Measurements from ENCODE around the gene LMBRD2. TPM values are rescaled to one million over a fixed set of nuclear protein-coding genes. Genes with fewer than 3 reads are reported as not detected.
A peak's percentile ranks its signal among the peaks of the same experiment; 100 is the strongest.

Gene LMBRD2
- total RNA-seq, 1 experiment from 2014 or later = 15.2 TPM

DNA sequence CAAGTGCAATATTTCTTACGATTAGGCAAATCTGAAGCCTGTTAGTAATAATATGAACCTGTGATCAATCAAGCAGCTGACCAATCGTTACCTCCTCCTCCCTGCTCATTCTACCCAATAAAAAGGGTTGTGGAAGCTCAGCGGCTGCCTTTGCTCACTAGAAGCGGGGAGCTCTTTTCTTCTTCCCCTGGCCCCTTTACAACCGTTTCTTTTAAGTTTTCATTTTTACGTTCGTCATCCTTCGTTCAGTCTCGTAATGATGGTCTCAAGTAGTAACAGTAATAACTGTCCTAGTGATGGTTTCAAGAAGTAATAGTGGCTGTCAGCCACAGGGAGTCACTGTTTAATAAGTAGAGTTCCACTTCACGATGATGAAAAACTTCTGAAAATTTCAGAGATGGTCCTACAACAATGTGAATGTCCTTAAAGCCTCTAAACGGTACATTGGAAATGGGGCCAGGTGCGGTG, 91.2 kb downstream of the LMBRD2 start:
- ChIA-PET CTCF (interaction anchor here (1.0 kb wide), 1 partner anchor 18 kb away, joined by 4 read pairs; no protein-coding TSS in a partner anchor), POLR2A (no interaction called here)
- Histone ChIP-seq H3K9me3 (no peaks in the 10 kb centered on the region), H3K4me1 (no peaks in the 10 kb centered on the region), H3K27me3 (replicated peaks; ENCODE audit: control insufficient read depth, insufficient read depth, low read length) (no peaks in the 10 kb centered on the region; the same call in 1 of the 2 replicates), H3K36me3 (ENCODE audit: control insufficient read depth, insufficient read depth, low read length) (no peaks in the 10 kb centered on the region), H3K4me3 (ENCODE audit: low read depth, low read length) (no peak overlapping the region)
- no peaks in the 10 kb centered on the region for H3K36me3 Mint-ChIP-seq (ENCODE audit: insufficient read depth, unreplicated experiment)
- TF ChIP-seq, protein P1, sequence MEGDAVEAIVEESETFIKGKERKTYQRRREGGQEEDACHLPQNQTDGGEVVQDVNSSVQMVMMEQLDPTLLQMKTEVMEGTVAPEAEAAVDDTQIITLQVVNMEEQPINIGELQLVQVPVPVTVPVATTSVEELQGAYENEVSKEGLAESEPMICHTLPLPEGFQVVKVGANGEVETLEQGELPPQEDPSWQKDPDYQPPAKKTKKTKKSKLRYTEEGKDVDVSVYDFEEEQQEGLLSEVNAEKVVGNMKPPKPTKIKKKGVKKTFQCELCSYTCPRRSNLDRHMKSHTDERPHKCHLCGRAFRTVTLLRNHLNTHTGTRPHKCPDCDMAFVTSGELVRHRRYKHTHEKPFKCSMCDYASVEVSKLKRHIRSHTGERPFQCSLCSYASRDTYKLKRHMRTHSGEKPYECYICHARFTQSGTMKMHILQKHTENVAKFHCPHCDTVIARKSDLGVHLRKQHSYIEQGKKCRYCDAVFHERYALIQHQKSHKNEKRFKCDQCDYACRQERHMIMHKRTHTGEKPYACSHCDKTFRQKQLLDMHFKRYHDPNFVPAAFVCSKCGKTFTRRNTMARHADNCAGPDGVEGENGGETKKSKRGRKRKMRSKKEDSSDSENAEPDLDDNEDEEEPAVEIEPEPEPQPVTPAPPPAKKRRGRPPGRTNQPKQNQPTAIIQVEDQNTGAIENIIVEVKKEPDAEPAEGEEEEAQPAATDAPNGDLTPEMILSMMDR (IDR thresholded peaks at IDR 0.05; ENCODE audit: insufficient read depth in 1 of 2, low read depth in 1 of 2, low read length in 1 of 2, severe bottlenecking in 1 of 2, unreplicated experiment in 1 of 2) = peak; percentile 29 to 30
- no peak overlapping the region for H3K27ac Mint-ChIP-seq (ENCODE audit: unreplicated experiment)
- H3K4me3 Mint-ChIP-seq (ENCODE audit: unreplicated experiment) = no peak overlapping the region
- H3K4me1 Mint-ChIP-seq (ENCODE audit: low read depth, unreplicated experiment) = peaks cover 9% of the 10 kb centered on the region
- no peaks in the 10 kb centered on the region for H3K9me3 Mint-ChIP-seq (ENCODE audit: unreplicated experiment)
- H3K27me3 Mint-ChIP-seq (ENCODE audit: insufficient read depth, unreplicated experiment) = peaks cover 8% of the 10 kb centered on the region
- intact Hi-C loops (cut with micrococcal nuclease; ENCODE audit: unreplicated experiment) = no loop called here
- no TSS peak for BruUV-seq (replicated peaks)
- DNase-seq = no peak

DNA sequence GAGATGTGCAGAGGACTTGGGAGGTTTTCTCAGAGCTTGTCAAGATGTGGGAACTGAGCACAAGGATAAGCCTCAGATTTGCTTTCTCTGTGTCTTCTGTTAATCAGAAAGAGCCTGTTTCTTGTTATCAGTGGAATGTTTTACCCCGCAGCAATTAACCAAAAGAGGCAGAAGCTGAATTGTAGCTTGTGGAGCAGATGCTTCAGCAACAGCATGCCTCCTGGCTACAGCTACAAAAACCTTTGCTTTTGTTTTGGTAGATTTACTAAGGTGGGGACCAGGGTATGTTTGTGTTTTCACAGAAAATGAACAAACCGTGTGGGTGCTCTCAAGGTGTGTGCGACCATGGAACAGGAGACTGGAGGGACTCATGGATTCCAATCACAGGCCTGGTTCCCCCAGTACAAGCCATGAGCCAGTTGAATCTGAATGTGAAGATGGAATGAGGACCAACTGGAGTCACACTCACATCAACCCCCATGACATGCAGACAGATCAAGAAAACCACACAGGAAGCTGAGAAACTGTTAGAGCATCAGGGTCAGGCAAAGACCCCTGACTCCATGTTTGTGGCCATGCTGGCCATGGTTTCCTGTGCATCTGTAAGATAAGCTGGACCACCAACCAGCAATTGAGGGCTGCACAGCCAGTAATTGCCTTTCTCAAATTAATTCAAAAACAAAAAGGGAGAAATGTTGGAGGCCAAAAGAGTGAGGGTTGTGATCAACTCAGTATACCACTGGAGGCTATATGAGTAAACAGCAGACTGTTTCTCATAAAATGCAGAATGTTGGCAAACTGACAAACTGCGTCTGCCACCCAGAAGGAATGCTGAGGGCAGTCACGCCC, 91.9 kb downstream of the LMBRD2 start:
- H3K27ac Mint-ChIP-seq (ENCODE audit: unreplicated experiment) = no peak overlapping the region
- TF ChIP-seq, protein P1 (IDR thresholded peaks at IDR 0.05; ENCODE audit: insufficient read depth in 1 of 2, low read depth in 1 of 2, low read length in 1 of 2, severe bottlenecking in 1 of 2, unreplicated experiment in 1 of 2) = no peak
- intact Hi-C loops (cut with micrococcal nuclease; ENCODE audit: unreplicated experiment) = no loop called here
- peaks cover 9% of the 10 kb centered on the region for H3K4me1 Mint-ChIP-seq (ENCODE audit: low read depth, unreplicated experiment)
- ChIA-PET CTCF (interaction anchor here (0.6 to 1.0 kb wide), 2 partner anchors 19 to 30 kb away, joined by 3 to 4 read pairs; no protein-coding TSS in a partner anchor), POLR2A (no interaction called here)
- BruUV-seq (replicated peaks) = no TSS peak
- DNase-seq = no peak
- H3K27me3 ChIP-seq (replicated peaks; ENCODE audit: control insufficient read depth, insufficient read depth, low read length) = no peaks in the 10 kb centered on the region; the same call in 1 of the 2 replicates
- H3K27me3 Mint-ChIP-seq (ENCODE audit: insufficient read depth, unreplicated experiment) = peaks cover 9% of the 10 kb centered on the region
- no peaks in the 10 kb centered on the region for H3K9me3 Mint-ChIP-seq (ENCODE audit: unreplicated experiment)
- no peak overlapping the region for H3K4me3 Mint-ChIP-seq (ENCODE audit: unreplicated experiment)
- no peak overlapping the region for H3K4me3 ChIP-seq (ENCODE audit: low read depth, low read length)
- H3K9me3 ChIP-seq = no peaks in the 10 kb centered on the region
- H3K36me3 Mint-ChIP-seq (ENCODE audit: insufficient read depth, unreplicated experiment) = no peaks in the 10 kb centered on the region
- H3K4me1 ChIP-seq = no peaks in the 10 kb centered on the region
- H3K36me3 ChIP-seq (ENCODE audit: control insufficient read depth, insufficient read depth, low read length) = no peaks in the 10 kb centered on the region

DNA sequence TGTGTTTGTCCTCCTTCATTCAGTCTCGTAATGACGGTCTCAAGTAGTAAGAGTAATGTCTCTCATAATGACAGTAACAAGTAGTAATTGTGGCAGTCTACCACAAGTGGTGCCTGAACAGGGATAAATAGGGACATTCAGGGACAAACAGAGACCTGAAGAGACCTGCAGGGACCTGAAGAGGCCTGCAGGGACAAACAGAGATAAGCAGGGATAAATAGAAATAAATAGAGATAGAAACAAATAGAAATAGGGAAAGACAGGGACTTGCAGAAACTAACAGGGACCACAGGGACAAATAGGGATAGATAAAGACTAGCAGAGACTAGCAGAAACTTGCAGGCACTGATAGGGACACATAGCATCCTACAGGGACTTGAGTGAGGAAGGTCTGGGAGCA, 92.9 kb downstream of the LMBRD2 start:
- BruUV-seq (replicated peaks) = no TSS peak

More for the DNA sequence above, 92.9 kb downstream of the LMBRD2 start:
- Mint-ChIP-seq H3K4me1 (ENCODE audit: low read depth, unreplicated experiment) (peaks cover 9% of the 10 kb centered on the region), H3K36me3 (ENCODE audit: insufficient read depth, unreplicated experiment) (no peaks in the 10 kb centered on the region), H3K27ac (ENCODE audit: unreplicated experiment) (no peak overlapping the region), H3K4me3 (ENCODE audit: unreplicated experiment) (no peak overlapping the region), H3K27me3 (ENCODE audit: insufficient read depth, unreplicated experiment) (peaks cover 13% of the 10 kb centered on the region), H3K9me3 (ENCODE audit: unreplicated experiment) (no peaks in the 10 kb centered on the region)
- Histone ChIP-seq H3K4me3 (ENCODE audit: low read depth, low read length) (no peak overlapping the region), H3K36me3 (ENCODE audit: control insufficient read depth, insufficient read depth, low read length) (no peaks in the 10 kb centered on the region), H3K4me1 (no peaks in the 10 kb centered on the region), H3K9me3 (no peaks in the 10 kb centered on the region), H3K27me3 (replicated peaks; ENCODE audit: control insufficient read depth, insufficient read depth, low read length) (no peaks in the 10 kb centered on the region; the same call in 1 of the 2 replicates)
- TF ChIP-seq, protein P1 (IDR thresholded peaks at IDR 0.05; ENCODE audit: insufficient read depth in 1 of 2, low read depth in 1 of 2, low read length in 1 of 2, severe bottlenecking in 1 of 2, unreplicated experiment in 1 of 2) = no peak
- intact Hi-C loops (cut with micrococcal nuclease; ENCODE audit: unreplicated experiment) = no loop called here
- CTCF ChIA-PET = no interaction called here
- POLR2A ChIA-PET = no interaction called here
- no peak for DNase-seq

All from Caco-2 (cell line).